ENCODE results near the gene DCAKD.

Gene DCAKD

GRCh38 chr17:44977065-44977464 is 74.4 kb downstream of the DCAKD start:
- TF ChIP-seq CTCF (IDR thresholded peaks at IDR 0.05; ENCODE audit: insufficient read depth, low read depth, low read length, missing control alignments): no peak
- H3K4me3 ChIP-seq (ENCODE audit: low read depth, low read length): no peak overlapping the region
- no peak for DNase-seq (ENCODE audit: low read depth)

DNA sequence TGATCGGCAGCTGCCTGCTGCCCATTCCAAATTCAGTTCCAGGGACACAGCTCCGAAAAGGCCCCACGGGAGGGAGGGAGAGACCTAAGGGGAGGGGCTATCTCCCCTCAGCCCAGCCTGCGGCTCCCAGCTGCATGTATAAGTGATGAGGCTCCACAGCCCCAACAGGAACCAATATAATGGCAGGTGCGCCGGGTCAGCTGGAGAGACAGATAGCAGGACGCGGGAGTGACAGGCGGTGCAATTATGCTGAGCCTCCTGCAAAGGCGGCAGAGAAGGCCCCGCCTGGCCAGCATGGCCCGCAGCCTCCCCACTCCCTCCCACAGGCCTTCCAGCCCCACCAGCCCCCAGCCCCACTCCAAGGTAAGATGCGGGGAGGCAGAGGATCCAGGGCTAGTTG is 75.2 kb downstream of the DCAKD start:
- DNase-seq (ENCODE audit: low read depth): no peak
- no peak for TF ChIP-seq CTCF (IDR thresholded peaks at IDR 0.05; ENCODE audit: insufficient read depth, low read depth, low read length, missing control alignments)
- H3K4me3 ChIP-seq (ENCODE audit: low read depth, low read length): no peak overlapping the region
